Fibroblast of villous mesenchyme (primary cell): ENCODE results near the gene CASTOR1. TPM values are rescaled to one million over a fixed set of nuclear protein-coding genes. Genes with fewer than 3 reads are reported as not detected.

Experiments used
- DNase-seq: peaks from one replicate; pipeline ENCODE4 v3.0.0-alpha.2; 2010; ENCODE audit warnings: low read depth
- H3K4me3 ChIP-seq: 2 replicates; pipeline ENCODE4 v1.5.1; 2011; ENCODE audit warnings: low read depth, mild to moderate bottlenecking, low read length
- total RNA-seq: library from RNA; depleted of rRNA; stranded (reverse); fragments of >200 nt; gene quantifications from 2 replicates; pipeline ENCODE4 v1.2.3, GENCODE V29; 2012
- TF ChIP-seq, protein P1 (sequence below): IDR thresholded peaks from 2 replicates; pipeline ENCODE4 v1.5.1; 2012; ENCODE audit warnings: low read depth, mild to moderate bottlenecking, low read length; ENCODE audit not compliant: insufficient read depth

Gene CASTOR1
- total RNA-seq, 1 donor: 4.3 TPM

DNA sequence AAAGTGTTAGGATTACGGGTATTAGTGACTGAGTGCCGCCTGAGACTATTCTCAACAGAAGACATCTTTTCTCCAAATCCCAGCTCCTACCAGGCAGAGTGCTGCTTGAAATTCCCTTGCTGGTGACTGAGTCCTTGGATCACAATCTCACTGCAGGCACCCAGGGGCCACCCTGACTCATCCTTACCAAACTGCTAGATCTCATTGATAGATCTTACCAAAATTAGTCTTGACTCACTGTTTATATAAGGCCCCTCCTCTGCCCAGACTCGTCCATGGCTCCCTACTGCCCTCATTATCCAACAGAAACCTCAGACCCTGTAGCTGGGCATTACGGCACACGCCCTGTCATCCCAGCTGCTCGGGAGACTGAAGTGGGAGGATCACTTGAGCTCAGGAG lies 22.7 kb upstream of the CASTOR1 start:
- DNase-seq: peak; percentile 85
- TF ChIP-seq, protein P1, sequence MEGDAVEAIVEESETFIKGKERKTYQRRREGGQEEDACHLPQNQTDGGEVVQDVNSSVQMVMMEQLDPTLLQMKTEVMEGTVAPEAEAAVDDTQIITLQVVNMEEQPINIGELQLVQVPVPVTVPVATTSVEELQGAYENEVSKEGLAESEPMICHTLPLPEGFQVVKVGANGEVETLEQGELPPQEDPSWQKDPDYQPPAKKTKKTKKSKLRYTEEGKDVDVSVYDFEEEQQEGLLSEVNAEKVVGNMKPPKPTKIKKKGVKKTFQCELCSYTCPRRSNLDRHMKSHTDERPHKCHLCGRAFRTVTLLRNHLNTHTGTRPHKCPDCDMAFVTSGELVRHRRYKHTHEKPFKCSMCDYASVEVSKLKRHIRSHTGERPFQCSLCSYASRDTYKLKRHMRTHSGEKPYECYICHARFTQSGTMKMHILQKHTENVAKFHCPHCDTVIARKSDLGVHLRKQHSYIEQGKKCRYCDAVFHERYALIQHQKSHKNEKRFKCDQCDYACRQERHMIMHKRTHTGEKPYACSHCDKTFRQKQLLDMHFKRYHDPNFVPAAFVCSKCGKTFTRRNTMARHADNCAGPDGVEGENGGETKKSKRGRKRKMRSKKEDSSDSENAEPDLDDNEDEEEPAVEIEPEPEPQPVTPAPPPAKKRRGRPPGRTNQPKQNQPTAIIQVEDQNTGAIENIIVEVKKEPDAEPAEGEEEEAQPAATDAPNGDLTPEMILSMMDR: no peak
- no peak overlapping the region for H3K4me3 ChIP-seq

DNA sequence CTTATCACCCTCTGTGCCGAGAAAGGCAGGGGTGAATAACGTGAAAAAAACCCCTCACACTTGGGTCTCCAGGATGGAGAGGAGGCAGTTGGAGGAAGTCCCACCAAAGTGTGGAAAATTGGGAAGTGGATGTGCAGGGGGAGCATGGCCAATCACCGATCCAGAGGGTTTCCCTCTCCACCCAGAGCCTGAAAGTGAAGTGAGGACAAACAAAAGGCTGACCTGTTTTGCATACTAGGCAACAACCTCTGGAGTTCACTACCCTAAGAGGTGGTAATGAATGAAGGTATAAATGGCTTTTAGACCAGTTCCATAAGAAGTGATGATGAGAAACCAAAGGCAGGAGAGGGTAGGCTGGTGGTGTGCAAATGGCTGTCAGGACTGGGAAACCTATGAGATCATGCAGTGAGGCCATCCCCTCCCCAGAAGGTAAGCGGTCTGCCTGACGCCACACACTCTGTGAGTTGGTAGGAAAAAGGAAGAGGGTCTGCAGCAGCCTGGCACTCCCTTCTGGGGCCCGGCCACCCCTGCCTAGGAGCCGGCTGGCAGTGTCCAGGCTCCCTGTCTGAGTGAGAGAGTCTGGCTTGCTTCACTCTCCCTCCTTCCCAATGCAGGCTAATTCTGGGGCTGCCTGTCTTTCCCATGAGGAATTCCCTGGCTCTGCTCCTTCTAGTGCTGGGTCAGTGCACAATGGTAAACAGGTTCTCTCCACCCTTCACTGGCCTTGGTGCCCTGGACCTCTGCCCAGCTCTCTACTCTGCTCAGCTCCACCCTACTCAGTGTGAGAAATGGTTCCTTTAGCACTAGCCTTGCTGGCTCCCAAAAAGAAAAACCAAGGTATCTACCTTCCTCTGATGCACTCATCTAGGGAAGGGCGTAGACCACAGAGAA lies 21.8 kb upstream of the CASTOR1 start:
- TF ChIP-seq, protein P1: no peak
- no peak overlapping the region for H3K4me3 ChIP-seq
- DNase-seq: peak; percentile 87

DNA sequence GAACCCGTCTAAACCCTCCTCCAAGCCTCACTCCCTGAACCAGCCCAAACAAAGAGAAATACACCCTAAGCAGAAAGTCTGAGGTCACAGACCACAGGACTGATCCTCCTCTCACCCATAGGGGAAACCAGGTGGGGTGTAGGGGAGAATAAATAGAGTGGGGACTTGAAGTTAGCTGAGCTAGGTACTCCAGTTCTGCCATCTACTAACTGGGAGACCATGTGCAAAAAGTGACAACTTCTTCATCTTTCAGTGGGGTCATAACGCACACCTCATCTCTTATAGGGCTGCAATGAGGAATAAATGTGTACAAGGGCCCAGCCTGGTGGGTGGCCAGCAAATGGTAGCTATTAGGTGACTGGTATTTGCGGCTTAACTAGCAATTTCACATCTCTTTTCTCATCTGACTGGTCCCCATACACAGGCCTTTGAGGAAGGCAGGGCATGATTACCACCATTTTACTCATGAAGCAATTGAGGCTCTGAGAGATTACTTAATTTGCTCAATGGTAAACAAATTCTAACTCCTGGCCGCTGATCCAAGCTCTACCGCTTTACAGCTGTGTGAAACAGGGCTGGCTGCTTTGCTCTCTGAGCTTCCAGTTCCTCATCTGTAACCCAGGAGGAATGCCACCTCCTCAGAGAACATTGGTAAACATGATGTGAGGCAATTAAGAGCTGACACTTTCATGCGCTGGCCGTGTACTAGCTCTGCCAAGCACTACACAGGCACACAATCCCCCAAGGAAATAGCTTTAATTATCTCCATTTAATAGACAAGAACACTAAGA lies 20.8 kb upstream of the CASTOR1 start:
- no peak overlapping the region for H3K4me3 ChIP-seq
- peak; percentile 98 for DNase-seq
- TF ChIP-seq, protein P1: no peak

GRCh38 chr22:30308518-30309230 lies 19.4 kb upstream of the CASTOR1 start:
- peak; percentile 94 for DNase-seq
- TF ChIP-seq, protein P1: no peak

GRCh38 chr22:30308093-30308492 lies 18.8 kb upstream of the CASTOR1 start:
- TF ChIP-seq, protein P1: no peak
- no peak for DNase-seq
- no peak overlapping the region for H3K4me3 ChIP-seq

More at GRCh38 chr22:30308518-30309230, 19.4 kb upstream of the CASTOR1 start:
- H3K4me3 ChIP-seq: no peak overlapping the region

- TF ChIP-seq, protein P1: no peak
- no peak overlapping the region for H3K4me3 ChIP-seq
- DNase-seq: no peak
Observed at GRCh38 chr22:30307041-30307574, 17.8 kb upstream of the CASTOR1 start.
